SJCRH30 (cell line): ENCODE results near the gene AMH. TPM values are rescaled to one million over a fixed set of nuclear protein-coding genes. Genes with fewer than 3 reads are reported as not detected.
A peak's percentile ranks its signal among the peaks of the same experiment; 100 is the strongest.

Experiments
- DNase-seq, 2 experiments: peaks; one replicate each; pipeline ENCODE4 v3.0.0-alpha.2; 2015 to 2020
- H3K27ac ChIP-seq: fragments of 250-450 bp; sonication (Bioruptor Pico); 2 replicates; pipeline ENCODE4 v1.5.1; 2020; ENCODE audit warnings: mild to moderate bottlenecking, moderate library complexity
- H3K27me3 ChIP-seq: fragments of 250-450 bp; sonication (Bioruptor Pico); 2 replicates; pipeline ENCODE4 v1.5.1; 2020; ENCODE audit warnings: mild to moderate bottlenecking, moderate library complexity
- H3K36me3 ChIP-seq: fragments of 250-450 bp; sonication (Bioruptor Pico); 2 replicates; pipeline ENCODE4 v1.5.1; 2020; ENCODE audit warnings: mild to moderate bottlenecking, moderate library complexity
- H3K4me1 ChIP-seq: fragments of 250-450 bp; sonication (Bioruptor Pico); 2 replicates; pipeline ENCODE4 v1.5.1; 2020; ENCODE audit warnings: mild to moderate bottlenecking, moderate library complexity
- H3K4me3 ChIP-seq: fragments of 250-450 bp; sonication (Bioruptor Pico); 2 replicates; pipeline ENCODE4 v1.5.1; 2020; ENCODE audit warnings: mild to moderate bottlenecking, moderate library complexity
- H3K9me3 ChIP-seq: fragments of 250-450 bp; sonication (Bioruptor Pico); replicated peaks from 2 replicates; pipeline ENCODE4 v1.5.1; 2020; ENCODE audit warnings: mild to moderate bottlenecking, moderate library complexity
- total RNA-seq: library from RNA; depleted of rRNA; stranded (reverse); fragments of >200 nt; shearing (Covaris generic); gene quantifications from 2 replicates; pipeline ENCODE4 v1.2.3, GENCODE V29; 2014

Gene AMH
- total RNA-seq, 1 experiment from 2014 or later, result 11.5 TPM

DNA sequence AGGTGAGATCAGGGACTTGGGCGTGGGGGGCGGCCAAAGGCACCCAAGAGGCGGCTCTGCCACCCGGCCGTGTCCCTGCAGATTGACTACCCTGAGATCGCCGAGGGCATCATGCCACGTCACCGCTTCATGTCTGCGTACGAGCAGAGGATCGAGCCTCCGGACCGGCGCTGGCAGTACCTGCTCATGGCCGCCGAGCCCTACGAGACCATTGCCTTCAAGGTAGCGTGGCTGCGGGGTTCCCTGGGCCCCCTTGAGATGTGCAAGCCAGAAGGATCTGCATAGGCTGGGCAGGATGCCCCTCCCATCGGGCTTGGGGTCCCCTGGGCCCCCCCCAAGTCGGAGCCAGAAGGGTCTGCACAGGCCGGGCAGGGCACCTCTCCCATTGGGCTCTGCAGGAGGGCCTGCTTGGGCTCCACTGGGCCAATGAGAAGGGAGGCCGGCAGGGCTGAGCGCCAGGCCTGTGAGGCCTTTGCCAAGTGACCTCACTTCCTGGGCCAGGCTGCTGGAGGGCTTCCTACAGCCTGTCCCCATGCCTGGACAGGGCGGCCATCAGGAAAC lies 2.2 kb upstream of the AMH start:
- Histone ChIP-seq H3K4me3 (no peak overlapping the region), H3K27me3 (no peaks in the 10 kb centered on the region), H3K9me3 (no peaks in the 10 kb centered on the region), H3K27ac (no peak overlapping the region), H3K4me1 (no peaks in the 10 kb centered on the region), H3K36me3 (peaks cover 72% of the 10 kb centered on the region)
- no peak for DNase-seq

GRCh38 chr19:2247433-2248101 lies 1.6 kb upstream of the AMH start:
- Histone ChIP-seq H3K27ac (no peak overlapping the region), H3K36me3 (peaks cover 76% of the 10 kb centered on the region)

DNA sequence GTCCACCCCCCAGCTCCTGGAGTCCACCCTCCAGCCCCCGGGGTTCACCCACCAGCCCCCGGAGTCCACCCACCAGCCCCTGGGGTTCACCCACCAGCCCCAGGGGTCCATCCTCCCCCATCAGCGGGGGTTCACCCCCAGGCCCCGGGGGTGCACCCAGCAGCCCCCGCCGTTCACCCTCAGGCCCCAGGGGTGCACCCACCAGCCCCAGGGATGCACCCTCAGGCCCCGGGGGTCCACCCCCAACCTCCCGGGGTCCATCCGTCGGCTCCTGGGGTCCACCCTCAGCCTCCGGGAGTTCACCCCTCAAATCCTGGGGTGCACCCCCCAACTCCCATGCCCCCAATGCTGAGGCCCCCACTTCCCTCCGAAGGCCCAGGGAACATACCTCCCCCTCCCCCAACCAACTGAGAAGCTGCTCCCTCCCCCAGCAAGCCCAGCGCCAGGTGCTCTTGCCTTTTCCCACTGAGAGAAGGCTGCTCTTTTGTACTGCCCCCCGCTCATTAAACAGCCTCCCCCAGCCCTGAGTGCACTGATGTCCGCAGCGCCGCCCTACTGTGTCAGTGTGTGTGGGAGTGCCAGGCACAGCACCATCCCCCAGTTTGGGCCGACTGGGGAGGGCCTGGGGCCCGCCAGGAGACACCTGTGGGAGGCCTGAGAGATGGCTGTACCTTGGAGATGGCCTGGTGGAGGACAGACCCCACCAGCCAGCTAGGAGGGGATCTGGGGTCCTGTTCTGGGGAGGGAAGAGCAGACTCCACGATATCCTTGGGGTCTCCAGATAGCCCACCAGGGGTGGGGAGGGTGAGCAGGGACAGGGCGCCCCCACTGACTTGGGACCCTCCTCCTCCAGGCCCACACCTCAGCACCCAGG lies 750 bp upstream of the AMH start:
- Histone ChIP-seq H3K4me3 (no peak overlapping the region), H3K9me3 (no peaks in the 10 kb centered on the region), H3K27me3 (no peaks in the 10 kb centered on the region), H3K4me1 (no peaks in the 10 kb centered on the region), H3K27ac (no peak overlapping the region), H3K36me3 (peaks cover 76% of the 10 kb centered on the region)
- no peak for DNase-seq

More at GRCh38 chr19:2247433-2248101, 1.6 kb upstream of the AMH start:
- no peak for DNase-seq
- H3K4me3 ChIP-seq, result no peak overlapping the region
- no peaks in the 10 kb centered on the region for H3K9me3 ChIP-seq
- H3K4me1 ChIP-seq, result no peaks in the 10 kb centered on the region
- no peaks in the 10 kb centered on the region for H3K27me3 ChIP-seq

- peaks cover 4% of the 10 kb centered on the region for H3K4me1 ChIP-seq
- H3K36me3 ChIP-seq, result peaks cover 59% of the 10 kb centered on the region
- H3K4me3 ChIP-seq, result no peak overlapping the region
- no peak for DNase-seq
- H3K27me3 ChIP-seq, result no peaks in the 10 kb centered on the region
- H3K27ac ChIP-seq, result no peak overlapping the region
- H3K9me3 ChIP-seq, result no peaks in the 10 kb centered on the region
Observed at GRCh38 chr19:2249880-2250765, 1.0 kb downstream of the AMH start.

- H3K36me3 ChIP-seq, result peaks cover 53% of the 10 kb centered on the region
- no peak overlapping the region for H3K27ac ChIP-seq
- no peak overlapping the region for H3K4me3 ChIP-seq
- H3K4me1 ChIP-seq, result peaks cover 10% of the 10 kb centered on the region
- H3K9me3 ChIP-seq, result no peaks in the 10 kb centered on the region
- H3K27me3 ChIP-seq, result no peaks in the 10 kb centered on the region
- DNase-seq, result no peak
Observed at GRCh38 chr19:2250766-2251105, 1.6 kb downstream of the AMH start.

DNA sequence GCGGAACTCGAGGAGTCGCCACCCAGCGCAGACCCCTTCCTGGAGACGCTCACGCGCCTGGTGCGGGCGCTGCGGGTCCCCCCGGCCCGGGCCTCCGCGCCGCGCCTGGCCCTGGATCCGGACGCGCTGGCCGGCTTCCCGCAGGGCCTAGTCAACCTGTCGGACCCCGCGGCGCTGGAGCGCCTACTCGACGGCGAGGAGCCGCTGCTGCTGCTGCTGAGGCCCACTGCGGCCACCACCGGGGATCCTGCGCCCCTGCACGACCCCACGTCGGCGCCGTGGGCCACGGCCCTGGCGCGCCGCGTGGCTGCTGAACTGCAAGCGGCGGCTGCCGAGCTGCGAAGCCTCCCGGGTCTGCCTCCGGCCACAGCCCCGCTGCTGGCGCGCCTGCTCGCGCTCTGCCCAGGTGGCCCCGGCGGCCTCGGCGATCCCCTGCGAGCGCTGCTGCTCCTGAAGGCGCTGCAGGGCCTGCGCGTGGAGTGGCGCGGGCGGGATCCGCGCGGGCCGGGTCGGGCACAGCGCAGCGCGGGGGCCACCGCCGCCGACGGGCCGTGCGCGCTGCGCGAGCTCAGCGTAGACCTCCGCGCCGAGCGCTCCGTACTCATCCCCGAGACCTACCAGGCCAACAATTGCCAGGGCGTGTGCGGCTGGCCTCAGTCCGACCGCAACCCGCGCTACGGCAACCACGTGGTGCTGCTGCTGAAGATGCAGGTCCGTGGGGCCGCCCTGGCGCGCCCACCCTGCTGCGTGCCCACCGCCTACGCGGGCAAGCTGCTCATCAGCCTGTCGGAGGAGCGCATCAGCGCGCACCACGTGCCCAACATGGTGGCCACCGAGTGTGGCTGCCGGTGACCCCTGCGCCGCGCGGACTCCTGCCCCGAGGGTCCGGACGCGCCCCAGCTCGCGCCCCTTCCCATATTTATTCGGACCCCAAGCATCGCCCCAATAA lies 2.3 kb downstream of the AMH start:
- Histone ChIP-seq H3K27ac (no peak overlapping the region), H3K9me3 (no peaks in the 10 kb centered on the region), H3K4me3 (no peak overlapping the region), H3K36me3 (peaks cover 47% of the 10 kb centered on the region), H3K4me1 (peaks cover 12% of the 10 kb centered on the region), H3K27me3 (no peaks in the 10 kb centered on the region)
- DNase-seq, result no peak

DNA sequence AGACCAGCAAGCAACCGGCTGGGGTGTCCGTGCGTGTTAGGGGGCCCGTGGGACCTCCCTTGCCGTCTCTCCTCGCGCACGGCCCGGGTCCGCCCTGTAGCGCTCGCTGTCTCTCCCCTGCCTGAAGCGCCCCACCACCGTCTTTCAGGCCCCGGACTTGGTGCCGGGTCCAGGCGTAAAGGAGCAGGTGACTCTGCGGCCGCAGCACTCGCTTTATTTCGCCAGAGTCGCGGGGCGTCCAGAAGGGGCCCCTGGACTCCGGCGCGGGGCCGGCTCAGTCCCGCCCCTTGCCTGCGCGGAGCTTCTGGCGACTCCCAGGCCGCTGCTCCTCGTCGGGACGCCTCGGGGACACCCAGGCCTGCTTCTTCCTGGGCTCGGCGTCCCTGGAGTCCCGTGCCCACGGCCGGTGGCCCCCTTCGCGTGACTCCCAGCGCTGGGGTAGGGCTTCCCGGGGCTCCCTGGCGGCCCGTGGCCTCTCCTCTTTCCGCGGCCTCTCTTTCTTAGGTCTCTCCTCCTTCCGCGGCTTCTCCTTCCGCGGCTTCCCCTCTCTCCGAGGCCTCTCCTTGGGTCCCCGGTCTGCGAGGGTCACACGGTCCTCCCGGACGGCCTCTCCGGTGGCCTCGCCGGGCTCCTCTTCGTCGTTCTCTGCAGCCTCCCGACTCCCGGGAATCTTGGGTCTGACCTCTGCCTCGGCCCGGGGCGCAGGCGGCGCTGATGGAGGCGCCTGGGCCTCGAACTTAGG lies 3.1 kb downstream of the AMH start:
- H3K9me3 ChIP-seq, result no peaks in the 10 kb centered on the region
- peaks cover 40% of the 10 kb centered on the region for H3K36me3 ChIP-seq
- no peaks in the 10 kb centered on the region for H3K27me3 ChIP-seq
- no peak for DNase-seq
- H3K4me1 ChIP-seq, result peaks cover 12% of the 10 kb centered on the region
- no peak overlapping the region for H3K4me3 ChIP-seq
- H3K27ac ChIP-seq, result no peak overlapping the region

DNA sequence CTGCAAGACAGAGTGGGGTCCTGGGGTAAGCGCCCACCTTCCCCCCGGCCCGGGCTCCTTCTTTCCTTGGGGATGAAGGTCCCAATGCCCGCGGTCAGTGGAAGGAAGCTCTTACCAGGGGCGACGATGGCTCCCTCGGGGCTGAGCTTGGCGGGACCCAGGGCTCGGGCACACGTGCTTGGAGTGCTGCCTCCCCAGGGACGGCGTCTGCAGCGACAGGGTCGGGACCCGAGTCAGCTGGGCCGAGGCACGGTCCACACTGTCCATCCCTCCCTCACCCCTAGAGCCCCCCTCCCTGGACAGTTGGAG lies 3.6 kb downstream of the AMH start:
- H3K9me3 ChIP-seq, result no peaks in the 10 kb centered on the region
- H3K36me3 ChIP-seq, result peaks cover 35% of the 10 kb centered on the region
- no peak overlapping the region for H3K4me3 ChIP-seq
- peaks cover 15% of the 10 kb centered on the region for H3K4me1 ChIP-seq
- H3K27me3 ChIP-seq, result no peaks in the 10 kb centered on the region
- H3K27ac ChIP-seq, result no peak overlapping the region
- DNase-seq, result no peak

DNA sequence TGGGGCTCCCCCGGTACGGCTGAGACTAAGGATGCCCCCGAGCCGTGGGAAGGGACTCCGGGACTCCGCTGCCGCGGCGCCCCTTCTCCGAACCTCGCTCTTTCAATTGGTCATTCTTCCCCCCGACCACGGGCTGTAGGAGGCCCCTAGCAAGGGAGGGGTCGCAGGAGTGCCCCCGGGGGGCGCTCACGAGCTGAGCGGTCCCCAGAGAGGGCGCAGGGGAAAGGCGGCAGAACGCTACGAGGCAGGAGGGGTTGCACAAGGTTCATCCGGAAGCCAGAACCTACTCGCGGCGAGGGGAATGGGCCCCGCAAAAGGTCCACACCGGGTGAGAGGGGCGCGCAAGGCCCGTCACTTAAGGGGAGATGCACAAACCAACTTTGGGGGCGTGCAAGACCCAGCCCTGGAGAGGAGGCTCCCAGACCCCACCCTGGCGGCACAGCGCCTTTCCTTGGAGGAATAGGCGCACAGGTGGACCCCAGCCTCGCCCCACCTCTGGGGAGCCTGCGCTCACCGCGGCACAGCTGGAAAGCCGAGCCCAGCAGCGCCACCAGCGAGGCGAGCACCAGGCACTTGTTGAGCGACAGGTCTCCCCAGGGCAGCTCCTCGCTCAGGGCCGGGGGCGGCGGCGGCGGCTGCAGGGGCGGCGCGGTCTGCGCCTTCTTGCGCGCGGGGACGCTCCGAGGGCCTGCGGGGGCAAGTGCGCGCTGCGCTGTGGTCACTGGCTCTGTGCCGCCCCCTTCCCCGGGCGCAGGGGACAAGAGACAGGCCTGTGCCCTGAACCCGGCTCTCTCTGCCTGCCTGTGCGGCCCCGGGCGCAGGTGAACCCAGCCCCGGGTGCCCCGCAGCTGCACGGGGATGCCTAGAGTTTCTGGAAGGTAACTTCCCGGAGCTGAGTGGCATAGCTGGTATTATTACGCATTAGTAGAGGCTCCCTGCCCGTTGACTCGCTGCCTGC lies 4.3 kb downstream of the AMH start:
- Histone ChIP-seq H3K4me1 (peaks cover 16% of the 10 kb centered on the region), H3K9me3 (no peaks in the 10 kb centered on the region), H3K4me3 (no peak overlapping the region), H3K27ac (no peak overlapping the region), H3K36me3 (peaks cover 35% of the 10 kb centered on the region), H3K27me3 (no peaks in the 10 kb centered on the region)
- no peak for DNase-seq

GRCh38 chr19:2254064-2254872 lies 5.1 kb downstream of the AMH start:
- no peaks in the 10 kb centered on the region for H3K27me3 ChIP-seq
- no peak for DNase-seq
- no peak overlapping the region for H3K4me3 ChIP-seq
- peaks cover 16% of the 10 kb centered on the region for H3K4me1 ChIP-seq
- no peak overlapping the region for H3K27ac ChIP-seq
- peaks cover 26% of the 10 kb centered on the region for H3K36me3 ChIP-seq
- no peaks in the 10 kb centered on the region for H3K9me3 ChIP-seq

DNA sequence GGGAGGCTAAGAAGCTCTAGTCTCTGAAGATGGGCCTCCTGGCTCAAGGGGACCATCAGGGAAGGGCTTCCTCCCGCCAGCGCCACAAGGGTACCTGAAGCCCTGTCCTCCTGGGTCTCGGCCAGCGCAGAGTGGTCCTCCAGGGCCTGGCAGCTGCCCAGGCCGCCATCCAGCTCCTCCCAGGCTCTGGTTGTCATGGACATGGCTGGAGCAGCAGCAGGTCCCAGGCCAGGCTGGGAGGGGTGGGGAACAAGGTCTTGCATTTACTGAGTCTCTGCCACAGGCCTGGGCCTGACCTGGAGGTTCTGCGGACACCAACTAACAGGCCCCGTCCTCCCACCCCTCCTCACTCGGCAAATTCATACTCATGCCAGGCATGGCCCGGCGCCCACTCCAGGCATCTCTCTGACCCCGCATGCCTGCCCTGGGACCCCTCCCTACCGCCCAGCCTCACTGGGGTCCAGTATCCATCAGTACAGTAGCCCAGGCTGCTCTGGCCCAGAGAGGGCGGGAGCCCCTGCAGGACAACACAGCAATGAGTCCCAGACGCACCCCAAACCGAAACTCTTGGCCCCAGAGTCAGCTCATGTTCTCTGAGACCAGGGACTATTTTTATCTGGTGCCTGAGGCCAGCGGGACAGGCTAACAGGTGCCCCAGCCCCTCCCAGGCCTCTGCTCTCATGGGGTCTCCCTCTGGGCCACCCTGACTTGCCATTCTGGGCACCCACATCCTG lies 6.2 kb downstream of the AMH start:
- peaks cover 16% of the 10 kb centered on the region for H3K4me1 ChIP-seq
- no peaks in the 10 kb centered on the region for H3K9me3 ChIP-seq
- H3K27ac ChIP-seq, result peak overlapping the region; percentile 96
- H3K4me3 ChIP-seq, result peak overlapping the region; percentile 64
- peak; percentile 71 to 75 for DNase-seq
- H3K36me3 ChIP-seq, result peaks cover 18% of the 10 kb centered on the region
- H3K27me3 ChIP-seq, result no peaks in the 10 kb centered on the region
